ENCODE measurements around the gene NRG3.

Gene NRG3

DNA sequence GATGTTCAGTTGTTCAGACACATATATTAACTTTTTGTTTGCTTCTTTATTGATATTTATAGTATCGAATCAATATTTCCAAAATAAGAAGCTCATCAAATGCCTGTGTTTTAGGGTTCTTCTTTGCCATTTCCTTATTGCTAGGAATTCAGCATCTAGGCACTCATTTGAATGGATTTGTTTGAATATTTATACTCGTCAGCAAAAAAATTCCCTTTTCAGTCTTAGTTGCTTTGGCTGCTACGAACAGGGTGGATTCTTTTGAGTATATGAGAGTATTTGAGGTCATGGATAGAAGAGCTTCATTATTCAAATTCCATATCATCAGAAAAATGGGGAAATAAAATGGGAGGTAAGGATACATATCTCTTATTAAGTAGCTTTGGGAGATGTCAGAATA, 706.9 kb downstream of the NRG3 start:
- no peaks in the 10 kb centered on the region for H3K4me1 ChIP-seq (ENCODE audit: control insufficient read depth, insufficient read depth, low read length, poor library complexity, severe bottlenecking)
- no peak overlapping the region for H3K27ac ChIP-seq (ENCODE audit: low read depth, low read length, severe bottlenecking)
- H3K9me3 ChIP-seq (ENCODE audit: control insufficient read depth, low read length): no peaks in the 10 kb centered on the region
- no peak overlapping the region for H3K4me3 ChIP-seq (ENCODE audit: extremely low read depth, insufficient read depth, low read length, poor library complexity, severe bottlenecking)
- 100% methylated on average over 1 of the region's 3 CpGs; no CpG with 5 or more reads in 1 of the 2 experiments for WGBS, 2 experiments (ENCODE audit: insufficient coverage in 2 of 2)
- H3K36me3 ChIP-seq (ENCODE audit: control insufficient read depth, insufficient read depth, low read length): no peaks in the 10 kb centered on the region

DNA sequence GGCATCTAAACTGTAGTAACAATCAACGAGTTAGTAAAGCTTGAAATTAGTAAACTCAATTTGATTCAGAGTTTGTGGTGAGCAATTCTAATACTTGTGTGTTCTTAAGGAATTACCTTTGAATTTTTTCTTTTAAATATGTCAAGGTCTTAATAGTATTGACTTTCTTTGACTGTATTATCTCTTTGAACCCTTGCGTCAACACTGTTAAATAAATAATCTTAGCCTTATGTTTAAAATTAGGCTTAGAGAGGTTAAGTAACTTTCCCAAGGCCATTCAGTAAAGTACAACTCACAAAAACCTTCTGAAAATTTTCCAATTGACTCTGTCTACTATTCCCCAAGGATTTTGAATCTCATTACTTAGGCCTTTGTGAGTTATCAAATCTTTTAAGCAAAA, 716.4 kb downstream of the NRG3 start:
- H3K4me3 ChIP-seq (ENCODE audit: extremely low read depth, insufficient read depth, low read length, poor library complexity, severe bottlenecking): no peak overlapping the region
- no peaks in the 10 kb centered on the region for H3K36me3 ChIP-seq (ENCODE audit: control insufficient read depth, insufficient read depth, low read length)
- no peak overlapping the region for H3K27ac ChIP-seq (ENCODE audit: low read depth, low read length, severe bottlenecking)
- 38% methylated on average over 1 of the region's 2 CpGs; no CpG with 5 or more reads in 1 of the 2 experiments for WGBS, 2 experiments (ENCODE audit: insufficient coverage in 2 of 2)
- no peaks in the 10 kb centered on the region for H3K9me3 ChIP-seq (ENCODE audit: control insufficient read depth, low read length)
- H3K4me1 ChIP-seq (ENCODE audit: control insufficient read depth, insufficient read depth, low read length, poor library complexity, severe bottlenecking): no peaks in the 10 kb centered on the region

DNA sequence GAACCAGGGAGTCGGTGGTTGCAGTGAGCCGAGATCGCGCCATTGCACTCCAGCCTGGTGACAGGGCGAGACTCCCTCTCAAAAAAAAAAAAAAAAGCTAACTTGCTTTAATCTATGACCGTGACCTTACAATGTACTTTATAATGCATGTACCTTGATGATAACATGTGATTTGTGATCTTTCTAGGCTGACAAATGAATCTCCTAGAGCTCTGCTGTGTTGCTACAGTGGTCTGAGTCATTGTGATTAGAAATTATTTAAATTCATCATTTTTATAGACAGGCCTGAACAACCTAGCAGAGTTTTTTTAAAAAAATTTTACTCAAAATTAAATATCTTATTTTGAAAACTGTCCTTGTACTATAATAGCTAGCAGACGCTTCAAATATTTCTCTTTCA, 722.8 kb downstream of the NRG3 start:
- Histone ChIP-seq H3K27ac (ENCODE audit: low read depth, low read length, severe bottlenecking) (no peak overlapping the region), H3K9me3 (ENCODE audit: control insufficient read depth, low read length) (no peaks in the 10 kb centered on the region), H3K36me3 (ENCODE audit: control insufficient read depth, insufficient read depth, low read length) (no peaks in the 10 kb centered on the region), H3K4me3 (ENCODE audit: extremely low read depth, insufficient read depth, low read length, poor library complexity, severe bottlenecking) (no peak overlapping the region), H3K4me1 (ENCODE audit: control insufficient read depth, insufficient read depth, low read length, poor library complexity, severe bottlenecking) (no peaks in the 10 kb centered on the region)
- WGBS, 2 experiments (ENCODE audit: insufficient coverage in 2 of 2): 100% methylated on average over 4 of the region's 7 CpGs; no CpG with 5 or more reads in 1 of the 2 experiments

DNA sequence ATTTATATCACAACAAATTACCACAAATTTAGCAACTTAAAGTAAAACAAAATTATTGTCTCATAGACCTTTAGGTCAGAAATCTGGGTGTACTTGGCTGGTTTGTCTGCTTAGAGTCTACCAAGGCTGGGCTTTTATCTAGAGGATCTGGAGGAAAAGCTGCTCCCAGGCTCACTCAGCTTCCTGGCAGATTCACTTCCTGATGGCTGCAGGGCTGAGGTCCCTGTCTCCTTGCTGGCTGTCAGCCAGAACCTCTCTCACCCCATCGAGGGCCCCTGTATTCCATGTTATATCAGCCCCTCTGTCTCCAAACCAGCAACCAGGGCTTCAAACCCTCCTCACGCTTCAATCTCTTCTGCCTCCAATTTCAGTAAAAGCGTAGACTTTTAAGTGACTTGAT, 734.9 kb downstream of the NRG3 start:
- Histone ChIP-seq H3K36me3 (ENCODE audit: control insufficient read depth, insufficient read depth, low read length) (no peaks in the 10 kb centered on the region), H3K4me3 (ENCODE audit: extremely low read depth, insufficient read depth, low read length, poor library complexity, severe bottlenecking) (no peak overlapping the region), H3K27ac (ENCODE audit: low read depth, low read length, severe bottlenecking) (peak overlapping the region; percentile 31), H3K9me3 (ENCODE audit: control insufficient read depth, low read length) (peaks cover 7% of the 10 kb centered on the region), H3K4me1 (ENCODE audit: control insufficient read depth, insufficient read depth, low read length, poor library complexity, severe bottlenecking) (peaks cover 23% of the 10 kb centered on the region)
- WGBS, 2 experiments (ENCODE audit: insufficient coverage in 2 of 2): 13 to 35% methylated on average over 1 to 2 of the region's 3 CpGs

DNA sequence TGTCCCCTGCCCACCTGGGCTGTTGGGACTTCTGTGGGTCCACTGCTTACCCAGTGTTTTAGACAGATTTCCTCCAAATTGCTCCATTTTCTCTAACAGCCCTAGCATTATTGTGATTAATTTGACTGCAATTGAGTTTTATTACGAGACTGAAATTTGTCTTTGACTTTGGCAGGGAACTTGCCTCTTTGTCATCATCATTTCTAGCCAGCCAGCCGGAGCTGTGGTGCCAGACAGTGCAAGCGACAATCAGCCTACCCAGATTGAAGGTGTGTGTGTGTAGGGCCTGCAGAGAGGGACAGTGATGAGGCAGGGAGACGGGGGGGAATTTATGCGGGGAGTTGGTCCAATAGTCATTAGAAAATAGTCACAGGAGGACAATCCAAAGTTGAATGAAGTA, 743.0 kb downstream of the NRG3 start:
- Histone ChIP-seq H3K9me3 (ENCODE audit: control insufficient read depth, low read length) (no peaks in the 10 kb centered on the region), H3K27ac (ENCODE audit: low read depth, low read length, severe bottlenecking) (no peak overlapping the region), H3K36me3 (ENCODE audit: control insufficient read depth, insufficient read depth, low read length) (no peaks in the 10 kb centered on the region), H3K4me1 (ENCODE audit: control insufficient read depth, insufficient read depth, low read length, poor library complexity, severe bottlenecking) (no peaks in the 10 kb centered on the region), H3K4me3 (ENCODE audit: extremely low read depth, insufficient read depth, low read length, poor library complexity, severe bottlenecking) (no peak overlapping the region)
- 86 to 96% methylated on average over 3 to 4 of the region's 5 CpGs for WGBS, 2 experiments (ENCODE audit: insufficient coverage in 2 of 2)

DNA sequence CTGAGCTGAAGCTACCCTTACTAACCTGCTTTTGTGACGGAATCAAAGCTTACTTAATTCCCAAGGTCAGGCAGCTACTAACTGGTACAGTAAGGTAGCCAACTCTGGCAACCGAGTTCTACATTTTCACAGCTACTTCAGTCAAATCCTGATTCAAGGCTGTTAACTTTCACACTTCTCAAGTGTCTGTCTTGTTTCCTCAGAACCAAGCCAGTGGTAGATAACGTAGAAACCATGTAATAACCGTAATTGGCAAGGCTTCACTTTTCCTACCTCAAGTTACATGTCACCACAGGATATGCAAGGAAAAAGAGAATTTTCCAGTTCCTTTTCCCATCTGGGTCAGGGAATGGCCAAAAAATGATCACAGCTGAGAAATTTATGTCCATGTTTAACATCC, 746.7 kb downstream of the NRG3 start:
- H3K4me3 ChIP-seq (ENCODE audit: extremely low read depth, insufficient read depth, low read length, poor library complexity, severe bottlenecking): no peak overlapping the region
- 84 to 92% methylated on average over 2 to 3 of the region's 4 CpGs for WGBS, 2 experiments (ENCODE audit: insufficient coverage in 2 of 2)
- no peaks in the 10 kb centered on the region for H3K36me3 ChIP-seq (ENCODE audit: control insufficient read depth, insufficient read depth, low read length)
- H3K4me1 ChIP-seq (ENCODE audit: control insufficient read depth, insufficient read depth, low read length, poor library complexity, severe bottlenecking): no peaks in the 10 kb centered on the region
- H3K27ac ChIP-seq (ENCODE audit: low read depth, low read length, severe bottlenecking): no peak overlapping the region
- H3K9me3 ChIP-seq (ENCODE audit: control insufficient read depth, low read length): no peaks in the 10 kb centered on the region

DNA sequence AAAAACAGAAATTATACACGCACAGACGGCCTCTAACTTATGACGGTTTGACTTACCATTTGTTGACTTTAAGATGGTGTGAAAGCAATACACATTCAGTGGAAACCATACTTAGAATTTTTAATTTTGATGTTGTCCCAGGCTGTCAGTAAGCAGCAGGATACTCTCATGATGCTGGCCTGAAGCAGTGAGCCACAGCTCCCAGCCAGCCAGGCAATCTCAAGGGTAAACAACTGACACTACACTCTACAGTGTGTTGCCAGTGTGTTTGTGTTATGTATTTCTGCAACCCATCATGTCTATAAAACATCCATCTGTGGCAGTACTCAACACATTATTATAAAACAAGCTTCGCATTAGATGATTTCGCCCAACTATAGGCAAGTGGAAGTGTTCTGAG, 747.5 kb downstream of the NRG3 start:
- H3K27ac ChIP-seq (ENCODE audit: low read depth, low read length, severe bottlenecking): no peak overlapping the region
- no peak overlapping the region for H3K4me3 ChIP-seq (ENCODE audit: extremely low read depth, insufficient read depth, low read length, poor library complexity, severe bottlenecking)
- H3K9me3 ChIP-seq (ENCODE audit: control insufficient read depth, low read length): no peaks in the 10 kb centered on the region
- 100% methylated on average over 1 of the region's 5 CpGs; no CpG with 5 or more reads in 1 of the 2 experiments for WGBS, 2 experiments (ENCODE audit: insufficient coverage in 2 of 2)
- H3K36me3 ChIP-seq (ENCODE audit: control insufficient read depth, insufficient read depth, low read length): no peaks in the 10 kb centered on the region
- no peaks in the 10 kb centered on the region for H3K4me1 ChIP-seq (ENCODE audit: control insufficient read depth, insufficient read depth, low read length, poor library complexity, severe bottlenecking)

DNA sequence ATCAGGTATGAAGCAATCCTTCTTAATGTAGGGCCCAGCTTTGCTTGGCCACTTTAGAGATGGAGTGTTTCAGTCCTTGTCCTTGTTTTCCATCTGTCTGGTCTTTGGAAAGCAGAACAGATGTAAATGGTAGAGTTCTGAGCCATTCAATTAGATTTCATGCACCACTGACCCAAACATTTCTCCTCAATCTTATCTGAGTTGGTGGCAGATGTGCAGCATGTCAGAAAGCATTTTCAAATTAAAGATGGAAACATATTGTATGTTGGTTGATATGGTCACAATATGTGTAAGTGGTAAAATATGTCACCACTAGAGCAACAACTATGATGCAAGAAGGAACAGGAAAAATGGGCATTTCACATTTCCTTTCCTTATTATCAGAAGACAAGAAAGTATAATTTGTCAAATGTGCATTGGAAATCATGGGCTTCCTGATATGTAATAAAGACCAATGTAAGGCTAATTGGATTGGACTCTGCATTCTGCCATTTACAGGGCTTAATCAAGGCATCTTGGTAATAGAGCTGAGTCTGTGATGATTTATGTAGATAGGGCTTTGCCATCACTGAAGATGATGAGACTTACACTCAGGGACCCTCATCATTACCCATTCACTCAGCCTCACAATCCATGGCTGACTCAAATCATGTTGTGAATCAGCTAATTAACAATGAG, 750.7 kb downstream of the NRG3 start:
- Histone ChIP-seq H3K9me3 (ENCODE audit: control insufficient read depth, low read length) (no peaks in the 10 kb centered on the region), H3K36me3 (ENCODE audit: control insufficient read depth, insufficient read depth, low read length) (no peaks in the 10 kb centered on the region), H3K4me3 (ENCODE audit: extremely low read depth, insufficient read depth, low read length, poor library complexity, severe bottlenecking) (no peak overlapping the region), H3K27ac (ENCODE audit: low read depth, low read length, severe bottlenecking) (no peak overlapping the region), H3K4me1 (ENCODE audit: control insufficient read depth, insufficient read depth, low read length, poor library complexity, severe bottlenecking) (peaks cover 8% of the 10 kb centered on the region)

DNA sequence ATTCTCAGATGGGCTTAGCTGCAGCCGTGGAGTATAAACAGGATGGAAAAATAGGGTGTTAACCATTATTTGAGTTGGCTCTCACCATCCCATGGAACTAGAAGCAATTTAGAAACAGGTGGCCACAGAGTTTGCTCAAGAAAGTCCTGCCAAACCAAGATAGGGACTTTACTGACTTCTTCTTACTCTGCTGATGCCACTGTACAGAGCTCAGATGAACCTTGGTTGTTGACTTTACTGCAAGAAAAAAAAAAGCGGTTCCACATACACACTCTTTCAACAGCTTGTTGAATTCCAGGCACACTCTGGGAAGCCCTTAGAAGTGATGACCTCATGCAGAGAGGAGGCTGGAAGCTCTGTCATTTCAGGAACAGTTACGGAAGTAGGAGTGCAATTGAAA, 753.4 kb downstream of the NRG3 start:
- Histone ChIP-seq H3K4me1 (ENCODE audit: control insufficient read depth, insufficient read depth, low read length, poor library complexity, severe bottlenecking) (peaks cover 8% of the 10 kb centered on the region), H3K27ac (ENCODE audit: low read depth, low read length, severe bottlenecking) (peak overlapping the region; percentile 17), H3K4me3 (ENCODE audit: extremely low read depth, insufficient read depth, low read length, poor library complexity, severe bottlenecking) (no peak overlapping the region), H3K9me3 (ENCODE audit: control insufficient read depth, low read length) (no peaks in the 10 kb centered on the region), H3K36me3 (ENCODE audit: control insufficient read depth, insufficient read depth, low read length) (no peaks in the 10 kb centered on the region)
- 33% methylated on average over 1 of the region's 3 CpGs; no CpG with 5 or more reads in 1 of the 2 experiments for WGBS, 2 experiments (ENCODE audit: insufficient coverage in 2 of 2)

DNA sequence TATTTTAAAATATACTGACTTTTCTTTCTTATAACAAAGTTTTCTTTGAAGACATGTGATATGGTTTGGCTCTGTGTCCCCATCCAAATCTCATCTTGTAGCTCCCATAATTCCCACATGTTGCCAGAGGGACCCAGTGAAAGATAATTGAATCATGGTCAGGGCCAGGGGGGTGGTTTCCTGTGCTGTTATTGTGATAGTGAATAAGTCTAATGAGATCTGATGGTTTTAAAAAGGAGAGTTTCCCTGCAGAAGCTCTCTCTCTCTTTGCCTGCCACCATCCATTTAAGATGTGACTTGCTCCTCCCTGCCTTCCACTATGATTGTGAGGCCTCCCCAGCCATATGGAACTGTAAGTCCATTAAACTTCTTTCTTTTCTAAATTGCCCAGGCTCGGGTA, 768.1 kb downstream of the NRG3 start:
- no peaks in the 10 kb centered on the region for H3K9me3 ChIP-seq (ENCODE audit: control insufficient read depth, low read length)
- no peak overlapping the region for H3K27ac ChIP-seq (ENCODE audit: low read depth, low read length, severe bottlenecking)
- no peaks in the 10 kb centered on the region for H3K36me3 ChIP-seq (ENCODE audit: control insufficient read depth, insufficient read depth, low read length)
- peaks cover 5% of the 10 kb centered on the region for H3K4me1 ChIP-seq (ENCODE audit: control insufficient read depth, insufficient read depth, low read length, poor library complexity, severe bottlenecking)
- H3K4me3 ChIP-seq (ENCODE audit: extremely low read depth, insufficient read depth, low read length, poor library complexity, severe bottlenecking): no peak overlapping the region
- WGBS, 2 experiments (ENCODE audit: insufficient coverage in 2 of 2): no CpG with 5 or more reads among the region's 1 CpG

DNA sequence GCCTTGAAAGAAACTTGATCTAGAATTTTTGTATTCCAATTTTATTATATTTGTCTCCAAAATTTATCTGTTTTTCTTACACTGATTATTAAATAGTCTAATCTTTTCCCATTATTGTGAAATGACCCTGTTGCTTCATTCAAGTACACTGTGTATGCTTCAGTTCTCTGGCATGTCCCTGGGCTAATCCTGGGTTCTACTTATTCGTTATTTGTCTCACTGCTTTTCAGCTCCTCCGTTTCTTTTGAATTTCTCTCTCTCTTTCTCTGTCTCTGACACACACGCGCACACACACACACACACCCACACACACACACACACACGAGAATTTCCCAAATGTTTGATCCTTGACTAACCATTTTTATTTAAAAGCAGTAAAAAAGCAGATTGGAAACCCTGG, 768.6 kb downstream of the NRG3 start:
- Histone ChIP-seq H3K4me1 (ENCODE audit: control insufficient read depth, insufficient read depth, low read length, poor library complexity, severe bottlenecking) (peaks cover 5% of the 10 kb centered on the region), H3K36me3 (ENCODE audit: control insufficient read depth, insufficient read depth, low read length) (no peaks in the 10 kb centered on the region), H3K27ac (ENCODE audit: low read depth, low read length, severe bottlenecking) (no peak overlapping the region), H3K9me3 (ENCODE audit: control insufficient read depth, low read length) (no peaks in the 10 kb centered on the region), H3K4me3 (ENCODE audit: extremely low read depth, insufficient read depth, low read length, poor library complexity, severe bottlenecking) (no peak overlapping the region)
- WGBS, 2 experiments (ENCODE audit: insufficient coverage in 2 of 2): 66 to 73% methylated on average over 2 of the region's 5 CpGs
